Mesenchymal stem cell (in vitro differentiated cells and primary cell): Measurements from ENCODE around the gene CSF1R.
"Not testable (repeated sequence)": the region's sequence is repeated elsewhere in the genome, so short reads cannot be mapped to it uniquely, and the experiment has no call there.

ENCODE experiments used
- DNase-seq: peaks from one replicate; pipeline ENCODE4 v3.0.0-alpha.2; 2013
- H2AFZ ChIP-seq: one replicate; pipeline ENCODE4 v1.6.1; 2013; ENCODE audit warnings: low read depth, mild to moderate bottlenecking, control low read depth, inconsistent platforms, low read length, moderate library complexity
- H2AK5ac ChIP-seq: 2 replicates; pipeline ENCODE4 v1.6.1; 2013; ENCODE audit warnings: low read length, moderate library complexity, mild to moderate bottlenecking, inconsistent platforms; ENCODE audit not compliant: severe bottlenecking
- H2BK120ac ChIP-seq: one replicate; pipeline ENCODE4 v1.6.1; 2013; ENCODE audit warnings: low read depth, mild to moderate bottlenecking, inconsistent platforms, low read length, moderate library complexity
- H2BK12ac ChIP-seq, 2 experiments: one replicate each; pipeline ENCODE4 v1.6.1; 2013; ENCODE audit warnings: inconsistent platforms in 2 of 2, low read length in 2 of 2, mild to moderate bottlenecking in 2 of 2, moderate library complexity in 2 of 2, control low read depth in 1 of 2
- H2BK15ac ChIP-seq: one replicate; pipeline ENCODE4 v1.6.1; 2013; ENCODE audit warnings: mild to moderate bottlenecking, low read depth, inconsistent platforms; ENCODE audit not compliant: poor library complexity, severe bottlenecking
- H2BK5ac ChIP-seq: 2 replicates; pipeline ENCODE4 v1.6.1; 2013; ENCODE audit warnings: low read depth, mild to moderate bottlenecking, low read length, control low read depth, inconsistent platforms; ENCODE audit not compliant: poor library complexity, severe bottlenecking
- H3K14ac ChIP-seq, 2 experiments: one replicate each; pipeline ENCODE4 v1.6.1; 2013; ENCODE audit warnings: inconsistent platforms in 2 of 2, low read length in 2 of 2, control low read depth in 1 of 2, mild to moderate bottlenecking in 1 of 2, moderate library complexity in 1 of 2
- H3K18ac ChIP-seq, 2 experiments: one replicate each; pipeline ENCODE4 v1.6.1; 2013; ENCODE audit warnings: inconsistent platforms in 2 of 2, low read length in 2 of 2, control low read depth in 1 of 2, low read depth in 1 of 2, mild to moderate bottlenecking in 1 of 2
- H3K23ac ChIP-seq, 2 experiments: one replicate each; pipeline ENCODE4 v1.6.1; 2013; ENCODE audit warnings: inconsistent platforms in 2 of 2, low read length in 2 of 2, mild to moderate bottlenecking in 2 of 2, moderate library complexity in 2 of 2, control low read depth in 1 of 2
- H3K27ac ChIP-seq: 2 replicates; pipeline ENCODE4 v1.5.1; 2013; ENCODE audit warnings: mild to moderate bottlenecking, moderate library complexity, low read length, control low read depth, inconsistent platforms; ENCODE audit not compliant: poor library complexity, severe bottlenecking
- H3K27me3 ChIP-seq, 2 experiments: 2 replicates each; pipeline versions ENCODE4 v1.6.1 to v1.7.0; 2013; ENCODE audit warnings: low read length in 2 of 2, mild to moderate bottlenecking in 2 of 2, moderate library complexity in 2 of 2, control low read depth in 1 of 2, inconsistent platforms in 1 of 2; ENCODE audit not compliant: control insufficient read depth in 1 of 2, insufficient read depth in 1 of 2
- H3K36me3 ChIP-seq, 2 experiments: 2 replicates each; pipeline versions ENCODE4 v1.6.1 to v1.7.0; 2013; ENCODE audit warnings: low read length in 2 of 2, control low read depth in 1 of 2, inconsistent platforms in 1 of 2, low read depth in 1 of 2, mild to moderate bottlenecking in 1 of 2; ENCODE audit not compliant: insufficient read depth in 2 of 2, control insufficient read depth in 1 of 2
- H3K4ac ChIP-seq, 2 experiments: one replicate each; pipeline ENCODE4 v1.6.1; 2013; ENCODE audit warnings: inconsistent platforms in 2 of 2, low read length in 2 of 2, mild to moderate bottlenecking in 2 of 2, moderate library complexity in 2 of 2, control low read depth in 1 of 2, low read depth in 1 of 2
- H3K4me1 ChIP-seq: 2 replicates; pipeline ENCODE4 v1.6.1; 2013; ENCODE audit warnings: low read depth, low read length, control low read depth; ENCODE audit not compliant: control insufficient read depth, insufficient read depth
- H3K4me2 ChIP-seq: 2 replicates; pipeline ENCODE4 v1.6.1; 2013; ENCODE audit warnings: low read length, mild to moderate bottlenecking, inconsistent platforms; ENCODE audit not compliant: poor library complexity, severe bottlenecking
- H3K4me3 ChIP-seq, 2 experiments: 2 replicates each; pipeline versions ENCODE4 v1.5.1 to v1.7.0; 2013; ENCODE audit warnings: low read length in 2 of 2, mild to moderate bottlenecking in 2 of 2, control low read depth in 1 of 2, low read depth in 1 of 2; ENCODE audit not compliant: insufficient read depth in 1 of 2
- H3K79me1 ChIP-seq: replicated peaks from 2 replicates; pipeline ENCODE4 v1.6.1; 2013; ENCODE audit warnings: mild to moderate bottlenecking, control low read depth, low read length, inconsistent platforms; ENCODE audit not compliant: poor library complexity, severe bottlenecking
- H3K9ac ChIP-seq: 2 replicates; pipeline ENCODE4 v1.7.0; 2013; ENCODE audit warnings: mild to moderate bottlenecking, low read length, moderate library complexity
- H3K9me3 ChIP-seq: 2 replicates; pipeline ENCODE4 v1.7.0; 2013; ENCODE audit warnings: mild to moderate bottlenecking, low read length; ENCODE audit not compliant: control insufficient read depth
- H4K8ac ChIP-seq: one replicate; pipeline ENCODE4 v1.6.1; 2013; ENCODE audit warnings: inconsistent platforms, mild to moderate bottlenecking, low read length, moderate library complexity
- H4K91ac ChIP-seq: one replicate; pipeline ENCODE4 v1.6.1; 2013; ENCODE audit warnings: mild to moderate bottlenecking, low read length, inconsistent platforms
- WGBS: methylation state at CpG from one replicate; pipeline ENCODE4 v1.1.7; 2013; ENCODE audit warnings: mixed read lengths; 5-methylcytosine and 5-hydroxymethylcytosine counted together

CSF1R gene

DNA sequence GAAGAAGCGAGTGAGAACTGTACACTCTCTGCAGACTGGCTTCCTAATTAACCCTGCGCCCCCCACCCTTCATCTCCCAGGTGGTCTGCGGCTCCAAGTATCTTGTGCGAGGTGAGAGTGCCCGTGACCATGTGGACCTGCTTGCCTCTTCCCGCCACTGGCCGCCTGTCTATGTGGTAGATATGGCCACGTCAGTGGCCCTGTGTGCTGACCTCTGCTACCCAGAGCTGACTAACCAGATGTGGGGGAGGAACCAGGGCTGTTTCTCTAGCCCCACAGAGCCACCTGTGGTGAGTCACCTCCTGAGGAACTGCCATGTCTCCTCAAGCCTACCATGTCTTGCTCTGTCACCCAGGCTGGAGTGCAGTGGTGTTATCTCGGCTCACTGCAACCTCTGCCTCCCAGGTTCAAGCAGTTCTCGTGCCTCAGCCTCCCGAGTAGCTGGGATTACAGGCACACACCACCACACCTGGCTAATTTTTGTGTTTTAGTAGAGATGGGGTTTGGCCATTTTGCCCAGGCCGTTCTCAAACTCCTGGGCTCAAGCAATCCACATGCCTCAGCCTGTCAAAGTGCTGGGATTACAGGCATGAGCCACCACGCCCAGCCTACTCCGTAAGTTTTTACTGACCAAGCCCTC is 36.1 kb downstream of the CSF1R start:
- not testable (repeated sequence) for H4K8ac ChIP-seq, H3K9me3 ChIP-seq, H3K4me2 ChIP-seq, H3K23ac ChIP-seq, H3K18ac ChIP-seq, H3K14ac ChIP-seq, H2BK120ac ChIP-seq, H3K27me3 ChIP-seq, H3K27ac ChIP-seq, H3K4me3 ChIP-seq, H3K9ac ChIP-seq, H2AK5ac ChIP-seq, H2BK15ac ChIP-seq, H2BK5ac ChIP-seq, H2AFZ ChIP-seq, H3K4ac ChIP-seq, H2BK12ac ChIP-seq, H4K91ac ChIP-seq
- H3K36me3 ChIP-seq, result peaks cover 76 to 98% of the 10 kb centered on the region in 2 experiments
- peaks cover 31% of the 10 kb centered on the region for H3K4me1 ChIP-seq
- 84% methylated on average over 14 of the region's 14 CpGs for WGBS
- DNase-seq, result peak; percentile 66
- H3K79me1 ChIP-seq, result peaks cover 29% of the 10 kb centered on the region

DNA sequence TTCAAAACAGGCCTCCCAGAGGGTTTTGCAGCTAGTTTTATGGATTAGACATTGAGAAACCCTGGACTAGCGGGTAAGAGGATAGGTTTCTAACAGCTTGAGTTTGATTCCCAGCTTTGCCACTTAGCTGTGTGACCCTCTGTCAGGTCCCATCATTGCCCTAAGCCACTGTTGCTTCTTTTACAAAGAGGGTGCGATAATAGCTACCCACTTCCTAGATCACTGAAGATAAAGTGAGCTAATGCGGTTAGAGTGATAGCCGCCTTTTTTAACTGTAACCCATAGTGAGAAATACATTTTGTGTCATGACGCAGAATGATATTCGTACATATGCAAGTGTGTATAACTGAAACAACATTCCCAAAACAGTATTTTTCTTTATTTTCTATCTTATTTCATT is 40.3 kb downstream of the CSF1R start:
- Histone ChIP-seq H3K36me3 (peaks cover 59 to 98% of the 10 kb centered on the region in 2 experiments), H3K4me1 (peaks cover 18% of the 10 kb centered on the region), H2BK12ac (no peak overlapping the region), H3K4ac (no peak overlapping the region), H2AFZ (no peak overlapping the region), H3K27ac (no peak overlapping the region), H4K91ac (no peak overlapping the region), H3K23ac (no peak overlapping the region), H3K9me3 (no peaks in the 10 kb centered on the region), H2BK15ac (no peak overlapping the region), H2AK5ac (no peak overlapping the region), H2BK120ac (no peak overlapping the region), H3K18ac (no peak overlapping the region), H3K4me3 (no peak overlapping the region), H4K8ac (no peak overlapping the region), H3K9ac (no peak overlapping the region), H3K27me3 (no peaks in the 10 kb centered on the region), H3K79me1 (peaks cover 28% of the 10 kb centered on the region), H2BK5ac (no peak overlapping the region), H3K14ac (no peak overlapping the region), H3K4me2 (no peak overlapping the region)
- 93% methylated on average over 2 of the region's 6 CpGs for WGBS
- no peak for DNase-seq

DNA sequence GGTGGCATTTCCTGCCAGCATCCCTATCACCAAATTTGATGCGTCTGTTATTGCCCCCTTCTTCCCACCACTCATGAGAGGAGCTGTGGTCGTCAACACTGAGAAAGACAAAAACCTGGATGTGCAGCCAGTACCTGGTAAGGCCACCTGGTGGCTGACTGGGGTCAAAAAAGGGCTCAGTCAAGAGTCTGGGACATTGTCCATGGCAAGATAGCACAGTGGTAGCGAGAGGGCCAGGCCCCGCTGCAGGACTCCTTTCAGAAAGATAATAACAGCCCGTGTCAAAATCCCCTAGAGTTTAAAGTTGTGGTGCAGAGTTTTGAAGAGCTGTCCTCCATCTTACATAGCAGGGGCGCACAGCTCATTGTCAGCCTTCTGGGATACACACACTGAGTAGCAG is 40.8 kb downstream of the CSF1R start:
- Histone ChIP-seq H3K18ac (no peak overlapping the region), H3K4me3 (no peak overlapping the region), H2AK5ac (no peak overlapping the region), H2BK12ac (no peak overlapping the region), H2BK120ac (no peak overlapping the region), H3K14ac (no peak overlapping the region), H3K4me1 (peaks cover 18% of the 10 kb centered on the region), H3K79me1 (peaks cover 28% of the 10 kb centered on the region), H3K23ac (no peak overlapping the region), H3K4ac (no peak overlapping the region), H3K4me2 (no peak overlapping the region), H3K9ac (no peak overlapping the region), H2BK15ac (no peak overlapping the region), H2AFZ (no peak overlapping the region), H3K9me3 (no peaks in the 10 kb centered on the region), H2BK5ac (no peak overlapping the region), H3K36me3 (peaks cover 58 to 98% of the 10 kb centered on the region in 2 experiments), H3K27ac (no peak overlapping the region), H4K91ac (no peak overlapping the region), H4K8ac (no peak overlapping the region), H3K27me3 (no peaks in the 10 kb centered on the region)
- DNase-seq, result no peak
- 94% methylated on average over 6 of the region's 6 CpGs for WGBS

DNA sequence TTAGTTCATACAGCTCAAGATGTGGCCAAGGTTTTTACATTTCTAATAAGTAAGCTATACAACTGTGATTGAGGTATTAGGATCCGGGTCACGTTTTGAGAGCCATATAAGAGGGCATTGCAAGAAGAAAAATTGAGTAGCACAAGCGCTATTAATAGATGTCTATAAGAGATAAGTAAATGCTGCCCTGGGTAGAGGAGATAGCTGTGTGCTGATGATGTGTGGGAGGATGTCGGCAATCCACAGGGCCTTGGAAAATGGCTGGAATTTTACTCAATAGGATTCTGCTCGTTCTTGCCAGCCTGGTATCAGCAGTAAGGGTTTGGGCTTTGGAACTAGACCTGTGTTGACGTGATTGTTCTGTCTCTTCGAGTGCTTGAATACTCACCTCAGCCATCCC is 41.6 kb downstream of the CSF1R start:
- no peak overlapping the region for H3K4ac ChIP-seq
- H2BK15ac ChIP-seq, result no peak overlapping the region
- peak overlapping the region; percentile 48 for H3K27ac ChIP-seq
- peak; percentile 49 for DNase-seq
- no peak overlapping the region for H3K14ac ChIP-seq
- no peaks in the 10 kb centered on the region for H3K27me3 ChIP-seq
- peaks cover 11% of the 10 kb centered on the region for H3K4me1 ChIP-seq
- no peak overlapping the region for H4K8ac ChIP-seq
- H2BK12ac ChIP-seq, result no peak overlapping the region
- H2AK5ac ChIP-seq, result peak overlapping the region; percentile 33
- peaks cover 34% of the 10 kb centered on the region for H3K79me1 ChIP-seq
- no peak overlapping the region for H3K4me3 ChIP-seq
- 73% methylated on average over 7 of the region's 7 CpGs for WGBS
- peaks cover 52 to 98% of the 10 kb centered on the region in 2 experiments for H3K36me3 ChIP-seq
- H2BK120ac ChIP-seq, result no peak overlapping the region
- no peak overlapping the region for H2BK5ac ChIP-seq
- no peaks in the 10 kb centered on the region for H3K9me3 ChIP-seq
- peak overlapping the region in 1 of 2 experiments; percentile 42 for H3K18ac ChIP-seq
- no peak overlapping the region for H3K9ac ChIP-seq
- no peak overlapping the region for H4K91ac ChIP-seq
- H3K23ac ChIP-seq, result no peak overlapping the region
- H2AFZ ChIP-seq, result no peak overlapping the region
- no peak overlapping the region for H3K4me2 ChIP-seq
